Measurements from ENCODE around the gene MSI2.
A peak's percentile ranks its signal among the peaks of the same experiment; 100 is the strongest.

MSI2 gene

DNA sequence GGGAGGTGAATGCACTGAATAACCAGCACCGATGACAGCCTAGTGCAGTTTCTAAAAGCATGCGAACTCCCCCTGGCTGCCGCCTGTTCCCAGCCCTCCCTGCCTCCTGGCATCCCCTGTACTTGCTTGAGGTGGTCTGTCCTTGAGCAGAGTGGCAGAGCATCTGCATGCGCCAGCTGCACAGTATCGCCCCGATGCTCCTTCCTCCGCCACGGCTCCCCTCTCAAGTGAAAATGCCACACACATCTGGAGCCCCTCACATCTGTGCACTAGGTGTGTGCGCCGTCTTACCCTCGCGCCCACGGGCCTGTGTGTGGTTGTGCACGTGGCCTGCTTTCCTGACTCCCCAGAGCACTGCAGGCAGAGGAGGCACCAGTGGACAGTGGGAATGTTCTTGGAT is 376.9 kb downstream of the MSI2 start:
- no peak for DNase-seq (ENCODE audit: low read depth, low spot score)

DNA sequence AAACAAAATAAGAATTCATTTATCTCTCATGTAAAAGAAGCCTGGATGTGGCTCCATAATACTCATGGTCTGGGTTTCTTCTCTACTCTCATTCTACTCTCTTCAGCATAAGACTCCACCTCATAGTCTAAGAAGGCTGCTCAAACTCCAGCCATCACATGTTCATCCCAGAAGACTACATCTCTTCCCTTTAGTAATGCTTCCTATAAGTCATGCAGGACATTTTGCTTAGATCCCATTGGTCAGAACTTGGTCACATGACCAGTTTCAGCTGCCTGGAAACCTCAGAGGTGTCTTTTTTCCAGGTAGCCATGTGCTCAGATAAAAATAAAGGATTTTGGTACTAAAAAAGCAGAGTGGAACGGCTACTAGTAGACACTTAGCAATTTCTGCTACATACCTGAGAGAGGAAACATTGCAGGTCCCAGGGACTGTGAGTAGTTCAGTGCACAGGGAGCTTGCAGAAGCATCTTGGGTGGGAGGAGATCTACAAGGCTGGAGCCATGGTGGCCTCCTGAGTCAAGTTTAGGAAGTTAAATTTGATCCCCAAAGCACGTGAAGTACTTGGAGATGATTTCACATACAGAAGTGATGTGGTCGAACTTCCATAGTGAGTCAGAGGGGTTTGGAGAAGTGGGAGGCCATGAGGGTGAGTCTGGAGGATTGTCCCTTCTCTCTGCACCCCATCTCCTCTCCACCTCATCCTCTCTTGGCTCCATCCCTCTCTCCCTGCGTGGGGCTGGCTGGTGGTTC is 378.6 kb downstream of the MSI2 start:
- DNase-seq (ENCODE audit: low read depth, low spot score), result no peak

DNA sequence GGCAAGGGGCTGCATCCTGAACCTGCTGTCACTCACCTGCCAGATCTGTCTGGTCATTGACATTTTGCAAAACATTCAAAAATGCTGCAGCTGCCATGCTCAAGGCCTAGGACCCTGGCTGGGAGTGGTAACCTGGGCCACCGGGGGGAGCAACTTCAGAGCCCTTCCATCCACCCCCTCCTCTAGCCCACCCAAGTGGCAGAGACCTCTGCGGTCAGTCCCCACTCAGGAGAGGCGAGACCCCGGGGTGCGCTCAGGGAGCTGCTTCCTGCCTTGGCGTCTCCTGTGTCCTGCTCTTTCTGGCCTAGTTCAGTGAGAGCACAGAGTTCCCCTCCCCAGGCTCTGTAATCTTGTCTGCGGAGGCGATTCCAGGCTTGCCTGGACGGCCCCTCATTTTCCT is 380.0 kb downstream of the MSI2 start:
- no peak for DNase-seq (ENCODE audit: low read depth, low spot score)

DNA sequence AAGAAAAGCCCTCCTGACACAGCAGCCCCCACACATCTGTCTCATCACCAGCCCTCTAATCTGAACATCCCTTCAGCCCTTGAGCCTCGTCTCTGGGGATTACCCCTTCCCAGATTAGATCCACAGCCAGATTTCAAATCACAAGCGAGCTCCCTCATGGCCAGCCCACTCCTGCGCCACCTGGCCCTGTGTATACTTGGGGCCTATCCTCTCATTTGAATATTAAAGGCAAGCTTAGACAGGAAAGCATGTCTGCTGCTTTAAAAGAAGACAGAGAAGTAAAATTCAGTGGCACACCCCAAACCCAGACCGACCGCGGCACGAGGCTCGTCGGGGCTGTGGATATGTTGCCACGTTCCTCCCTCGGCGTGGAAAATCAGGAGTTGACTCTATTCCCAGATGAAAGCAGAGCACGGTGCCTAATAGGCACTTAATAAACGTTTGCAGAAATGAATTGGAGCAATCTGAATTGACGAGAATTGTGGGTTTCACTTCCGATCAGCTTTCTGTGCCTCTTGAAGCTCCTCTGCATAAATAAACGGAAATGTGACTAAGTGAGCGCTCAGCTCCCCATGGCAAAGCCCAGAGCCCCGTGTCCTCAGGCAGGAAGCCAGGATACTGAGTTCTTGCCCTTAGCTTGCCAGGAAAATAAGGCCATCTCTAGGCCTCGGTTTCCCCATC is 380.8 kb downstream of the MSI2 start:
- no peak for DNase-seq (ENCODE audit: low read depth, low spot score)

DNA sequence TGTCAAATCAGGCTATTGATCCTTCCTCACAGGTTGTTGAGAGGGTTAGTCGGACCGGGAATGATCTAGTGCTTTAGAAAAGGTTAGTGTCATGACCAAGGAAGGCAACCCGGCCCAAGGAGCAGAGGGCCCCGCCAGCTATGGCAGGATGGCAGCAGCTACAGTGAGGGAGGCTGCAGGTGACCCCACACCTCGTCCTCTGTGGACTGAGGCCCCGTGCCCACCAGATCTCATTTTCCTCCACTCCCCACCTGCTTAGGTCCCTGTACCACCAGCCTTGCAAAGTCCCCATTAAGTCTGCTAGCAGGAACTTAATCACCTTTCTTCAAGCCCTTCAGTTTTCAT is 381.3 kb downstream of the MSI2 start:
- no peak for DNase-seq (ENCODE audit: low read depth, low spot score)

- DNase-seq (ENCODE audit: low read depth, low spot score), result no peak
Measured at GRCh38 chr17:57638284-57638683, 382.0 kb downstream of the MSI2 start.

DNA sequence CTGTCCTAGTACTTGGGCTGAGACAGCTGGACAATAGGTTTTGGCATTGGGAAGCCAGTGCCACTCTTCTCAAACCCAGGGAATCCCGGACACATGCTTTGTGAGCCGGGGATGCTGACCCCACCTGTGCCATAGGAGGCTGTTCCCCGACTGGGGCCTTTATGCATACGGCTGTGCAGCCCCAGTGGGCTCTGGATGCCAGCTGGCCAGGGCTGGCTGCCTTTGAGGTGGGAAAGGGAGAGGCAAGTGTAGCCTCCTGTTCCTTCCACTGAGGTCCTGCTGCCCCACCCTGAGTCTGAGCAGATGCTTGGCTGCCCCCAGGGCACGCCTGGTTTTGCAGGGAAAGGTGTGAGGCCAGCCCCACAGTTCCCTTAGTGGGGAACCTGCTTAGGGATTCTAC is 383.1 kb downstream of the MSI2 start:
- no peak for DNase-seq (ENCODE audit: low read depth, low spot score)

DNA sequence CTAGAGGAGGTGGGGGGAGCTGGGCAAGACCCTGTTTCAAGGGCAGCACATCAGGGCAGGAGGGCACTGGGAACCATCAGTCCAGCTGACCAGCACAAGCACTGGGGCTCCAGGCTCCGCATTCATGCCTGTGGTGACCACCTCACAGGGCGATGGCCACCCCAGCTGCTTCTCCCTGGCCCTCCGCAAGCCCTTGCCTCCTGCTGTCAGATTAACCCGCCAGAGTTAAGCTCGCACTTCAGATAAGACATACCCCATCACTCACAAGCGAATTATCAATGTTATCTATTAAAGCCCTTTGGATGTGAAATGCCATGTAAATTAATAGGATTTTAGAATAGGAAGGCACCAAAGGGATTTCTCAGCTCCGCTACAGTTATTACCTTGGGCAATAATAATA is 383.8 kb downstream of the MSI2 start:
- DNase-seq (ENCODE audit: low read depth, low spot score), result no peak

DNA sequence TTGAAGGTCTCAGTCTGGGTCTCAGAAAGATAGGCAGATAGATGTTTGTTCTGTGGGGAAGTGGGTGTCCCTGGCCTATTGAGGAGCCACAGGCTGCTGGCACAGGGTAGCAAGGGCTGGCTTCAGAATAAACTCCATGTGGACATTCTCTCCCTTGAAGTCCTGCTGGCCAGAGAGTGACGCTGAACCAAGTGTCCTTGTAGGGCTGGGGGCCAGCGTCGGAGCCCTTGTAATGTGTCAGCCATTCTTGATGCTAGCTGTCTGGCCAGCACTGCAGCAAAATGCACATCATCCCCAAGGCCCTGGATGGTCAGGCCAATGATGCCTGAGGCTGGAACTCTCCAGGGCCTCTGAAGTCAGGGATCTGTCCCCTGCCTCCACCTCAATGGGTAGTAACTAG is 385.4 kb downstream of the MSI2 start:
- DNase-seq (ENCODE audit: low read depth, low spot score), result no peak

- DNase-seq (ENCODE audit: low read depth, low spot score), result no peak
Measured at GRCh38 chr17:57643062-57643461, 386.7 kb downstream of the MSI2 start.

DNA sequence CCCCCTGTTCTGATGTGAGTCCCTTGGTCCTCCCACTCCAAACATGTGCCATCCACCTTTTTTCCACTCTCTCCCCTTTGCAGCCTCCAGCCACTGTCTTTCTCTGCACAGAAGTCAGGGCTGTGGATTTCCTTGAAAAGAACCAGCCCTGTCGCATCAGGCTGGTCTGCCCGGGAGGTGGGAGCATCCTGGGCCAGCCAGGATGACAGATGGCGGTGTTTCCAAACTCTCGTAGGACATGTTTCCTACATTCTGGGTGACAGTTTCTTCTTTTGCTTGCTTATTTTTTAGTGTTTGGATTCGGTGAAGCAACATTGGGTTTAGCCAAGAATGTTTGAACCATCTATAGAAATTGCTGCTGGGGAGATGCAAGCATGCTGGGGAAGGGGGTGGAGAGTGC is 388.0 kb downstream of the MSI2 start:
- DNase-seq (ENCODE audit: low read depth, low spot score), result no peak

DNA sequence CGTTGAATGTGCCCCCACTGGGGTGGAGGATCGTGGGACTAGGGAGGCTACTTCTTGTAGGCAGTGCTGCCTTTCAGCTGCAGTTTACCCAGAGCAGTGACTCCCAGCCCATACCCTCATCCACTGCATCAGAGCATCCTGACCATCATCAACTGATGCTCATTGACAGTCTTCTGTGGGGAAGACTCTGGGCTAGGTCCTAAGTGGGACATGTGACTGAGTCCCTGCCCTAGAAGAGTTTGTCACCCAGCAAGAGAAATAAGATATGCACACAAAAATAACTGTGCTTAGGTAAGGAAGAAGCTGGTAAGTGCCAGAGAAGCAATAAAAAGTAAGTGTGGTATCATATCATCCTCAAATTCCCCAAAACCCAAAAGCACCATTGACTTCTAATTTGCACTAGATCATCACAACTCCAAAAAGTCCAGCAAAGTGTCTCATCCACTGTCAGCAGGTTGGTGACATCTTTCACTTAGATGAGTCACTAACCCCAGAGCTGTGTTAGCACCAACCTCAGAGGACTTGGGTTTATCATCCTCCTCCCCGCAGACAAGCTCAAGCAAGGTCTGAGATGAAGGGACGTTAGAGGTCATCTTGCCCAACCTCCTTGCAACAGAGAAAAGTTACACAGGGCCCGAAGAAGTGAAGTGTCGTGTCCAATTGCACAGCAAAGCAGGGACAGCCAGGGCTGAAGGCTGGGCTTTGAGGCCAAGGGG is 389.8 kb downstream of the MSI2 start:
- no peak for DNase-seq (ENCODE audit: low read depth, low spot score)

GRCh38 chr17:57648720-57649119 is 392.4 kb downstream of the MSI2 start:
- no peak for DNase-seq (ENCODE audit: low read depth, low spot score)

DNA sequence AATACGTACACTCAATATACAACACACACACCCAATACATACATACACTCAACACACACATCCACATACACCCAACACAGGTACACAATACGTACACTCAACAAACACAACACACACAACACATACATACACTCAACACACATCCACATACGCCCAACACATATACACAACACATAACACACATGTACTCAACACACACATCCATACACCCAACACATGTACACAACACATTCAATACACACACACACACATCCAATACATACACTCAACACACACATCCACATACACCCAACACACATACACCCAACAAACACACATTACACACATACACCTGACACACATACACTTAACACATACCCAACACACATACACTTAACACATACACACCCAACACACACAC is 392.9 kb downstream of the MSI2 start:
- no peak for DNase-seq (ENCODE audit: low read depth, low spot score)

GRCh38 chr17:57649731-57650484 is 393.6 kb downstream of the MSI2 start:
- DNase-seq (ENCODE audit: low read depth, low spot score), result peak; percentile 82

DNA sequence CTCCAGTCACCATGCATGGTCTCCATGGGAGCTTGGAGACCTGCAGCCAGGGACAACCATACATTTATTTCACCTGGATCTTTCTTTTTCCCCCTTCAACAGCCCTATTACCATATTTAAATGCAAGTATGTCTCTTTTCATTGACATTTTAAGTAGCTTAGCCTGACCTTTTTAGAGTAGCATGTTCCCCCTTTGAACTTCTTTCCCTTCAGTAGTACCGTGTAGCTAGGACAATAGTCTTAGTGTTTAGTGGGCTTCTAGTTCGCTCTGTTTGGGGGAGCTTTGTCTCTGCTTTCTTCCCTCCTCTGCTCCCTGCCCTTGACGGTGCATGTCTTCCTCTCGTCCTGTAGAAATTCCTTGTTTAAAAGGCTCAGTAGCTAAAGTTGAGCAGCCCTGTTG is 394.2 kb downstream of the MSI2 start:
- DNase-seq (ENCODE audit: low read depth, low spot score), result no peak

DNA sequence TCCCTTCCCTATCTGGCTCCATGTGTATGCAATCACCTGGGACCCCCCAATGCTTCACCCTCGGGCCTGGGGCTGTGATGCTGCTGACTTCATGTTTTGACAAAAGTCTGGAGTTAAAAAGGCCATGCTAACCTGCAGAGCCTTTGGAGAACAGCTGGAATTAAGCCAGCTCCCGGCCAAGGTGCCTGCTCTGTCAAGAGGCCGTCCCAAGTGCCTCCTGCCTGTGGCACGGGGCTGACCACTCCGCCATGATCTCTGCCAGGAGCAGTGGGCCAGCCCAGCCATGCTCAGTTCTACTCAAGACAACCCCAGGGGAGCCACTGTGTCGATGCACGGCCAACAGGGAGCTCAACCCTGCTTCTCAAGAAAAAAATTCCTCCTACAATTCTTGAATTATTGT is 395.1 kb downstream of the MSI2 start:
- no peak for DNase-seq (ENCODE audit: low read depth, low spot score)

- no peak for DNase-seq (ENCODE audit: low read depth, low spot score)
Measured at GRCh38 chr17:57651996-57652395, 395.7 kb downstream of the MSI2 start.

GRCh38 chr17:57652811-57653210 is 396.5 kb downstream of the MSI2 start:
- DNase-seq (ENCODE audit: low read depth, low spot score), result no peak

- no peak for DNase-seq (ENCODE audit: low read depth, low spot score)
Measured at GRCh38 chr17:57653279-57653678, 397.0 kb downstream of the MSI2 start.

- no peak for DNase-seq (ENCODE audit: low read depth, low spot score)
Measured at GRCh38 chr17:57654040-57654775, 397.9 kb downstream of the MSI2 start.

- no peak for DNase-seq (ENCODE audit: low read depth, low spot score)
Measured at GRCh38 chr17:57655553-57655952, 399.2 kb downstream of the MSI2 start.
